HepG2 (cell line): Measurements from ENCODE around the gene SMURF1. TPM values are rescaled to one million over a fixed set of nuclear protein-coding genes. Genes with fewer than 3 reads are reported as not detected.

Experiments
- ATAC-seq: fragments of 200-7000 bp; cut with Tn5 transposase; 3 replicates; pipeline ENCODE4 v1.9.1; 2020; ENCODE audit warnings: mild to moderate bottlenecking, moderate library complexity
- BruUV-seq: library from RNA; stranded (reverse); fragments of 400-500 nt; replicated peaks from 2 replicates; lab custom pipeline; 2021; lab: Mats Ljungman, UMichigan
- CTCF ChIA-PET: fragments of 300-600 bp; formaldehyde crosslinking; extraction: SDS; loops from one replicate; lab custom pipeline; 2021; ENCODE audit warnings: low total read pairs, inconsistent platforms, low intra/inter-chr PET ratio; lab: Yijun Ruan, JAX
- POLR2A ChIA-PET: fragments of 350-600 bp; sonication (Branson Sonifier 250); formaldehyde crosslinking; loops from one replicate; lab custom pipeline; 2020; ENCODE audit warnings: antibody characterized with exemption, inconsistent platforms; lab: Yijun Ruan, JAX
- DNase-seq: peaks from one replicate; pipeline ENCODE4 v3.0.0-alpha.2; 2015; ENCODE audit warnings: low spot score
- FAIRE-seq: peaks from 3 replicates; lab custom pipeline; 2011; peaks lifted over from hg19 to GRCh38; lab: Jason Lieb, UNC
- H2AFZ ChIP-seq: one replicate; pipeline ENCODE4 v1.6.1; 2011; ENCODE audit warnings: low read length, inconsistent platforms
- H3K27ac ChIP-seq: fragments of 300-600 bp; 3 replicates; pipeline ENCODE4 v1.8.0; 2011; ENCODE audit warnings: mixed run types, mild to moderate bottlenecking, mixed read lengths, low read length, inconsistent platforms; ENCODE audit not compliant: insufficient read depth; ENCODE audit errors: extremely low read length
- H3K27me3 ChIP-seq, 2 experiments: fragments of 200-600 bp in 1 of 2; 2 replicates in 1 of 2; 3 replicates in 1 of 2; pipeline versions ENCODE4 v1.6.0 to v1.8.0; 2011; ENCODE audit warnings: low read length in 2 of 2, mild to moderate bottlenecking in 2 of 2, moderate library complexity in 2 of 2, inconsistent platforms in 1 of 2; ENCODE audit not compliant: insufficient read depth in 2 of 2, control insufficient read depth in 1 of 2
- H3K36me3 ChIP-seq, 2 experiments: fragments of 200-600 bp in 1 of 2; replicated peaks in 1 of 2; 2 replicates in 1 of 2; 3 replicates in 1 of 2; pipeline versions ENCODE4 v1.5.1 to v1.8.0; 2011; ENCODE audit warnings: low read length in 2 of 2, inconsistent platforms in 1 of 2; ENCODE audit not compliant: insufficient read depth in 2 of 2, control insufficient read depth in 1 of 2
- H3K4me1 ChIP-seq: 2 replicates; pipeline ENCODE4 v1.5.1; 2012; ENCODE audit warnings: low read length, inconsistent platforms; ENCODE audit not compliant: insufficient read depth
- H3K4me2 ChIP-seq: 2 replicates; pipeline ENCODE4 v1.6.0; 2011; ENCODE audit warnings: low read depth, low read length, inconsistent platforms
- H3K4me3 ChIP-seq, 3 experiments: fragments of 200-600 bp in 1 of 3; sonication (generic), shearing (Covaris generic) in 1 of 3; replicated peaks in 1 of 3; 2 replicates each; pipeline ENCODE4 v1.5.1; 2011 to 2016; ENCODE audit warnings: low read length in 3 of 3, inconsistent platforms in 2 of 3, low read depth in 2 of 3, mild to moderate bottlenecking in 2 of 3, control low read depth in 1 of 3, mixed read lengths in 1 of 3; ENCODE audit not compliant: insufficient read depth in 1 of 3
- H3K79me2 ChIP-seq: one replicate; pipeline ENCODE4 v1.6.1; 2011; ENCODE audit warnings: low read length, inconsistent platforms; ENCODE audit not compliant: insufficient read depth
- H3K9ac ChIP-seq: 2 replicates; pipeline ENCODE4 v1.6.0; 2011; ENCODE audit warnings: mild to moderate bottlenecking, low read depth, low read length, inconsistent platforms; ENCODE audit not compliant: insufficient read depth
- H3K9me3 ChIP-seq: 2 replicates; pipeline ENCODE4 v1.5.1; 2012; ENCODE audit warnings: mild to moderate bottlenecking, low read length
- H4K20me1 ChIP-seq: 2 replicates; pipeline ENCODE4 v1.6.0; 2011; ENCODE audit warnings: inconsistent platforms, mild to moderate bottlenecking, low read length, moderate library complexity; ENCODE audit not compliant: insufficient read depth
- SALL2 ChIP-seq: sonication (generic); formaldehyde crosslinking; IDR thresholded peaks from 2 replicates; pipeline ENCODE4 v1.8.1; 2023; ENCODE audit warnings: mild to moderate bottlenecking, missing genetic modification reagents, inconsistent platforms
- ZNF10 ChIP-seq: sonication (generic); formaldehyde crosslinking; IDR thresholded peaks from 2 replicates; pipeline ENCODE4 v1.4.0; 2020; ENCODE audit warnings: mild to moderate bottlenecking, low read depth, missing genetic modification reagents, borderline replicate concordance
- WGBS: methylation state at CpG from one replicate; pipeline ENCODE4 v1.1.6; 2017; ENCODE audit warnings: low lambda C conversion rate; 5-methylcytosine and 5-hydroxymethylcytosine counted together
- in situ Hi-C: cut with HindIII; loops from 2 replicates; pipeline ENCODE4 v1.10.0; 2017; ENCODE audit warnings: low pct_unique_long_range_greater_than_20kb; ENCODE audit not compliant: extremely low pct_ligation_motif_present
- intact Hi-C: fragments of 100-400 bp; cut with micrococcal nuclease; formaldehyde crosslinking; loops from one replicate; pipeline ENCODE4 v1.10.0; 2022; ENCODE audit not compliant: unreplicated experiment
- polyA plus RNA-seq, 8 experiments: library from polyadenylated mRNA; depleted of rRNA in 3 of 8; stranded (reverse) in 7 of 8; unstranded in 1 of 8; fragments of >200 nt; fragmentation: Illumina TruSeq in 4 of 8; extraction: Trizol in 4 of 8; gene quantifications; 2 replicates each; pipeline versions ENCODE4 v1.2.1 to v1.2.3, GENCODE V29; 2011 to 2016; ENCODE audit warnings: low read depth in 4 of 8, missing spikeins in 1 of 8, mixed read lengths in 1 of 8; ENCODE audit not compliant: insufficient read depth in 1 of 8
- total RNA-seq, 5 experiments: library from RNA; depleted of rRNA; stranded (reverse); fragments of >200 nt; fragmentation: Illumina TruSeq; extraction: Trizol; gene quantifications; 2 replicates each; pipeline ENCODE4 v1.2.3, GENCODE V29; 2016; ENCODE audit warnings: low read depth in 1 of 5
- TF ChIP-seq, protein P1 (sequence below): sonication (generic); formaldehyde crosslinking; IDR thresholded peaks from 2 replicates; pipeline ENCODE4 v1.8.0; 2022; ENCODE audit warnings: missing genetic modification reagents, mild to moderate bottlenecking, borderline replicate concordance
- TF ChIP-seq, protein P2 (sequence below), 2 experiments: sonication (generic) in 1 of 2; formaldehyde crosslinking in 1 of 2; IDR thresholded peaks; 2 replicates each; pipeline versions ENCODE4 v1.5.1 to v1.6.1; 2011 to 2020; ENCODE audit warnings: borderline replicate concordance in 1 of 2, low read depth in 1 of 2, low read length in 1 of 2, mild to moderate bottlenecking in 1 of 2, missing genetic modification reagents in 1 of 2, moderate library complexity in 1 of 2
- TF ChIP-seq, protein P3 (sequence below): IDR thresholded peaks from 2 replicates; pipeline ENCODE4 v1.6.1; 2018; ENCODE audit warnings: missing genetic modification reagents
- TF ChIP-seq, protein P4 (sequence below): sonication (generic); formaldehyde crosslinking; IDR thresholded peaks from 2 replicates; pipeline ENCODE4 v1.5.0; 2020; ENCODE audit warnings: missing genetic modification reagents, mild to moderate bottlenecking, borderline replicate concordance
- TF ChIP-seq, protein P5 (sequence below), 2 experiments: fragments of 450-650 bp in 1 of 2; sonication (generic) in 1 of 2; formaldehyde crosslinking in 1 of 2; IDR thresholded peaks; 2 replicates each; pipeline versions ENCODE4 v1.6.1 to v1.8.0; 2016 to 2022; ENCODE audit warnings: antibody characterized with exemption in 1 of 2, mild to moderate bottlenecking in 1 of 2, missing genetic modification reagents in 1 of 2

The SMURF1 gene
- total and polyA plus RNA-seq, 2 of the 13 experiments (the other 11 are each of a cell fraction or from before 2014, with no cell fraction given), result 8.3 to 11.1 TPM

DNA sequence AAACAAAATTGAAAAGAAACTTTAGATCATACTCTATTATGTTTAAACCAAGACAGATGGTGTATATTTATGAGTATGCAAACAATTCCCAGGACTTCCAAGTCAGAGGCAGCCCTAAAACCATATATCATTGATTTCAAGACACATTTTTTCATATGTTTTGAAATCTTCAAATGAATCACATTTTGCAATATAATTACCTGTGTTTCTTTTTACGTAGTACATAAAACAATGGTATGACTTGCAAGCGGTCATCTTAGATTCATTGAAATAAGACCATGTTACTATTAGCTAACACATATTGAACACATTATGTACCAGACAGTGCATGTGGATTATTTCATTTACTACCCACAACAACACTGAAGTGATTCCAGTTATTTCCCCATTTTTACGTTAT, 14.9 kb downstream of the SMURF1 start:
- CTCF ChIA-PET, result no interaction called here
- TF ChIP-seq, protein P1, sequence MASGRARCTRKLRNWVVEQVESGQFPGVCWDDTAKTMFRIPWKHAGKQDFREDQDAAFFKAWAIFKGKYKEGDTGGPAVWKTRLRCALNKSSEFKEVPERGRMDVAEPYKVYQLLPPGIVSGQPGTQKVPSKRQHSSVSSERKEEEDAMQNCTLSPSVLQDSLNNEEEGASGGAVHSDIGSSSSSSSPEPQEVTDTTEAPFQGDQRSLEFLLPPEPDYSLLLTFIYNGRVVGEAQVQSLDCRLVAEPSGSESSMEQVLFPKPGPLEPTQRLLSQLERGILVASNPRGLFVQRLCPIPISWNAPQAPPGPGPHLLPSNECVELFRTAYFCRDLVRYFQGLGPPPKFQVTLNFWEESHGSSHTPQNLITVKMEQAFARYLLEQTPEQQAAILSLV (CRISPR knock-in tag), result no peak
- TF ChIP-seq, protein P2, sequence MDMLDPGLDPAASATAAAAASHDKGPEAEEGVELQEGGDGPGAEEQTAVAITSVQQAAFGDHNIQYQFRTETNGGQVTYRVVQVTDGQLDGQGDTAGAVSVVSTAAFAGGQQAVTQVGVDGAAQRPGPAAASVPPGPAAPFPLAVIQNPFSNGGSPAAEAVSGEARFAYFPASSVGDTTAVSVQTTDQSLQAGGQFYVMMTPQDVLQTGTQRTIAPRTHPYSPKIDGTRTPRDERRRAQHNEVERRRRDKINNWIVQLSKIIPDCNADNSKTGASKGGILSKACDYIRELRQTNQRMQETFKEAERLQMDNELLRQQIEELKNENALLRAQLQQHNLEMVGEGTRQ (IDR thresholded peaks at IDR 0.05; ENCODE audit: low read depth, low read length), result no peak
- TF ChIP-seq, protein P2 (CRISPR knock-in tag; IDR thresholded peaks at IDR 0.05; ENCODE audit: borderline replicate concordance), result no peak
- TF ChIP-seq, protein P3, sequence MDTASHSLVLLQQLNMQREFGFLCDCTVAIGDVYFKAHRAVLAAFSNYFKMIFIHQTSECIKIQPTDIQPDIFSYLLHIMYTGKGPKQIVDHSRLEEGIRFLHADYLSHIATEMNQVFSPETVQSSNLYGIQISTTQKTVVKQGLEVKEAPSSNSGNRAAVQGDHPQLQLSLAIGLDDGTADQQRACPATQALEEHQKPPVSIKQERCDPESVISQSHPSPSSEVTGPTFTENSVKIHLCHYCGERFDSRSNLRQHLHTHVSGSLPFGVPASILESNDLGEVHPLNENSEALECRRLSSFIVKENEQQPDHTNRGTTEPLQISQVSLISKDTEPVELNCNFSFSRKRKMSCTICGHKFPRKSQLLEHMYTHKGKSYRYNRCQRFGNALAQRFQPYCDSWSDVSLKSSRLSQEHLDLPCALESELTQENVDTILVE, result no peak
- TF ChIP-seq, protein P4, sequence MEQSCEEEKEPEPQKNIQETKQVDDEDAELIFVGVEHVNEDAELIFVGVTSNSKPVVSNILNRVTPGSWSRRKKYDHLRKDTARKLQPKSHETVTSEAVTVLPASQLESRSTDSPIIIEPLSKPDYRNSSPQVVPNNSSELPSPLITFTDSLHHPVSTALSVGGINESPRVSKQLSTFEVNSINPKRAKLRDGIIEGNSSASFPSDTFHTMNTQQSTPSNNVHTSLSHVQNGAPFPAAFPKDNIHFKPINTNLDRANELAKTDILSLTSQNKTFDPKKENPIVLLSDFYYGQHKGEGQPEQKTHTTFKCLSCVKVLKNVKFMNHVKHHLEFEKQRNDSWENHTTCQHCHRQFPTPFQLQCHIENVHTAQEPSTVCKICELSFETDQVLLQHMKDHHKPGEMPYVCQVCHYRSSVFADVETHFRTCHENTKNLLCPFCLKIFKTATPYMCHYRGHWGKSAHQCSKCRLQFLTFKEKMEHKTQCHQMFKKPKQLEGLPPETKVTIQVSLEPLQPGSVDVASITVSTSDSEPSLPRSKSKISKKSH, result no peak
- no peak for TF ChIP-seq ZNF10 (CRISPR knock-in tag)
- TF ChIP-seq, protein P5, sequence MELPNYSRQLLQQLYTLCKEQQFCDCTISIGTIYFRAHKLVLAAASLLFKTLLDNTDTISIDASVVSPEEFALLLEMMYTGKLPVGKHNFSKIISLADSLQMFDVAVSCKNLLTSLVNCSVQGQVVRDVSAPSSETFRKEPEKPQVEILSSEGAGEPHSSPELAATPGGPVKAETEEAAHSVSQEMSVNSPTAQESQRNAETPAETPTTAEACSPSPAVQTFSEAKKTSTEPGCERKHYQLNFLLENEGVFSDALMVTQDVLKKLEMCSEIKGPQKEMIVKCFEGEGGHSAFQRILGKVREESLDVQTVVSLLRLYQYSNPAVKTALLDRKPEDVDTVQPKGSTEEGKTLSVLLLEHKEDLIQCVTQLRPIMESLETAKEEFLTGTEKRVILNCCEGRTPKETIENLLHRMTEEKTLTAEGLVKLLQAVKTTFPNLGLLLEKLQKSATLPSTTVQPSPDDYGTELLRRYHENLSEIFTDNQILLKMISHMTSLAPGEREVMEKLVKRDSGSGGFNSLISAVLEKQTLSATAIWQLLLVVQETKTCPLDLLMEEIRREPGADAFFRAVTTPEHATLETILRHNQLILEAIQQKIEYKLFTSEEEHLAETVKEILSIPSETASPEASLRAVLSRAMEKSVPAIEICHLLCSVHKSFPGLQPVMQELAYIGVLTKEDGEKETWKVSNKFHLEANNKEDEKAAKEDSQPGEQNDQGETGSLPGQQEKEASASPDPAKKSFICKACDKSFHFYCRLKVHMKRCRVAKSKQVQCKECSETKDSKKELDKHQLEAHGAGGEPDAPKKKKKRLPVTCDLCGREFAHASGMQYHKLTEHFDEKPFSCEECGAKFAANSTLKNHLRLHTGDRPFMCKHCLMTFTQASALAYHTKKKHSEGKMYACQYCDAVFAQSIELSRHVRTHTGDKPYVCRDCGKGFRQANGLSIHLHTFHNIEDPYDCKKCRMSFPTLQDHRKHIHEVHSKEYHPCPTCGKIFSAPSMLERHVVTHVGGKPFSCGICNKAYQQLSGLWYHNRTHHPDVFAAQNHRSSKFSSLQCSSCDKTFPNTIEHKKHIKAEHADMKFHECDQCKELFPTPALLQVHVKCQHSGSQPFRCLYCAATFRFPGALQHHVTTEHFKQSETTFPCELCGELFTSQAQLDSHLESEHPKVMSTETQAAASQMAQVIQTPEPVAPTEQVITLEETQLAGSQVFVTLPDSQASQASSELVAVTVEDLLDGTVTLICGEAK (IDR thresholded peaks at IDR 0.05), result no peak
- TF ChIP-seq, protein P5 (CRISPR knock-in tag; IDR thresholded peaks at IDR 0.05), result no peak
- TF ChIP-seq SALL2 (CRISPR knock-in tag), result no peak

More for the DNA sequence above, 14.9 kb downstream of the SMURF1 start:
- H2AFZ ChIP-seq, result no peak overlapping the region
- no peaks in the 10 kb centered on the region for H3K9me3 ChIP-seq
- no peak overlapping the region for H3K9ac ChIP-seq
- over 99% methylated on average over 3 of the region's 3 CpGs for WGBS
- H3K27ac ChIP-seq, result no peak overlapping the region
- H3K36me3 ChIP-seq, result no peaks in the 10 kb centered on the region
- peaks cover 78% of the 10 kb centered on the region for H3K79me2 ChIP-seq
- POLR2A ChIA-PET, result no interaction called here
- no peak overlapping the region for H3K4me3 ChIP-seq
- peaks cover 72% of the 10 kb centered on the region for H3K4me1 ChIP-seq
- no peaks in the 10 kb centered on the region for H3K27me3 ChIP-seq
- no TSS peak for BruUV-seq
- no peak overlapping the region for H3K4me2 ChIP-seq
- DNase-seq, result no peak
- intact Hi-C loops, result no loop called here
- no peak for FAIRE-seq
- in situ Hi-C loops, result no loop called here
- peaks cover 10% of the 10 kb centered on the region; the same call in 1 of the 2 replicates for H4K20me1 ChIP-seq
- no peak for ATAC-seq
